NT2/D1 (cell line): ENCODE data around the gene TMEM14B.

ENCODE experiments used
- SUZ12 ChIP-seq: IDR thresholded peaks from 2 replicates; pipeline ENCODE4 v1.6.1; 2011; ENCODE audit not compliant: insufficient read length, insufficient read depth; ENCODE audit errors: extremely low read depth
- YY1 ChIP-seq: IDR thresholded peaks from 2 replicates; pipeline ENCODE4 v1.6.1; 2011; ENCODE audit not compliant: insufficient read length, insufficient read depth
- ZNF274 ChIP-seq: IDR thresholded peaks from 2 replicates; pipeline ENCODE4 v1.6.1; 2011; ENCODE audit warnings: mild to moderate bottlenecking, low read depth, low read length

GRCh38 chr6:10725716-10726115 is 21.9 kb upstream of the TMEM14B start:
- no peak for TF ChIP-seq SUZ12
- TF ChIP-seq YY1 = no peak
- TF ChIP-seq ZNF274 = no peak
